NCI-H146 treated with DMSO at 0.1 percent for 48 hours (cell line): ENCODE measurements around the gene UVSSA.

Experiments used
- DNase-seq: peaks from one replicate; lab custom pipeline; 2025; ENCODE audit not compliant: unreplicated experiment; lab: John Stamatoyannopoulos, UW

The UVSSA gene

DNA sequence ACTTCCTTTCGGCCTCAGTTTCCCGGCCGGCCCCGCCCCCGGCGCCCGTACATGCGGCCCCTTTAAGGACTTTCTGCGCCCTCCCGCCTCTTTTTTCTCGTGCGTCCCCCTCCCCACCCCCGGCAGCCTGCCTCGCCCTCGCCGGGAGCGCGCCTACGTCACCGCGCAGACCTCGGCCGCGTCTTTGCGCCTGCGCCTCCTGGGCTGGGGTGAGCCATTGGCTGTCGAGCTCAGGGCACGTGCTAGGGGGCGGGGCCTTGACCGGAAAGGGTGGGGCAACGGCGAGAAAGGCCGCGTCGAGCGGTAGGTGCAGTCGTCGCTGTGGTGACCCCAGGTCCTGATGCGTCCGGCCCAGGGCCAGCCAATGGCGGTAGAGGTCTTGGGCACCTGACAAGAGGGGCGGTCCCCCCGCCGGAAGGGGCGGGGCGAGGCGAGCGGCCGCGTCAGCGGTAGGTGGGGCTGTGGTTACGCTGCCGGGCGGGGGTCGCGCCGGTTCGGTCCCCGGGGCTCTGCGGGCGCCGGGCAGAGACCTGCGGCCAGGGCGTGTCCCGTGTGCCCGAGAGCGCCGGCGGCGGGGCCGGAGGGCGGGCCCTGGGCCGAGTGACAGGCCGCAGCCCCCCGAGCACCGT, at the start of gene UVSSA:
UVSSA (plus strand) TSS at position 428 of the 629 bp plus-strand sequence. CDS start 884 bp downstream, outside the sequence.
- peak; percentile 95 for DNase-seq

GRCh38 chr4:1297456-1298325, 49.3 kb upstream of the UVSSA start:
- no peak for DNase-seq

- DNase-seq, result no peak
These were observed 48.5 kb upstream of the UVSSA start for GRCh38 chr4:1298461-1298860.

DNA sequence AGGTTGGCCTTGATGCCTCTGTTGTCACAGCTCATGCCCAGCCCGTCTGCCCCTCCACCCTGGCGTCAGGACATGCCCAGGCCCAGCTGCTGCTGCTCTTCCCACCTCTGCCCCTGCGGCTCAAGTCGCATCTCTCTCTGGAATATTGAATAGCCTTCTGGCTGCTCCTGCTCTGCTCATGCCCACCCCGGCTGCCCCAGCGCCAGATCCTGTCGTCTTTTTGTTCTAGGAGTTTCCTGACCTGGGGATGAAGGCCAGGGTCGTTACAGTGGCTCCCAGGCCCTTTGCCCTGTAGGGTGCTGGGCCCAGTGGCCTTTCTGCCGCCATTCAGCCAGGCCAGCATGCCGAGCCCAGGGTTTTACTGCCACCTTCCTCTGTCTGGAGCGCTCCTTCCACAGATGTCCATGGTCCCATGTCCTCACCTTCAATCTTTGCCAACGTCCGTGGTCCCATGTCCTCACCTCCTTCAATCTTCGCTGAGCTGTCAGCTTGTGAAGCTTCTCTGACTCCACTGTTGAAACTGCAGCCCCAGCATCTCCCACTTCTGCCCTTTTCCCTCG, 47.6 kb upstream of the UVSSA start:
- DNase-seq, result no peak

- no peak for DNase-seq
These were observed 46.2 kb upstream of the UVSSA start for GRCh38 chr4:1300466-1301455.

- no peak for DNase-seq
These were observed 44.8 kb upstream of the UVSSA start for GRCh38 chr4:1302159-1302558.

DNA sequence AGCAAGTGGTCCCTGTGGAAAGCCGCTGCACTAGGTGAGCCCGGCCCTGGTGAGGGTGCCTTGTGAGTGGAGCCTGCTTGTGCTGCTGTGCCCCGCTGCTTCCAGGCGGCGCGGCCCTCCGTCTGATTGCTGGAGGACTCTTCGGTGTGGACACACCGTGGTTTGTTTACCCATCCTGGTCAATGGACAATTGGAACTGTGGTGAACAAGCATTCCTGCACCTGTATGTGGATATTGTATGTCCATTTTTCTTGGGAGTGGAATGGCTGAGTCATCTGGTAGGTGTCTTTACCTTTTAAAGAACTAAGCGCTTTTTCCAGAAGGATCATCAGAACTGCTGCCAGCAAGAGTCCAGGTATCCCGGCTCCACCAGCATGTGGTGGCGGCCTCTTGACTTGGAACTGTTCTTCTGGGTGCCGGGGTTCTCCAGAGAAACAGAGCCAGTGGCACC, 41.7 kb upstream of the UVSSA start:
- DNase-seq, result no peak

DNA sequence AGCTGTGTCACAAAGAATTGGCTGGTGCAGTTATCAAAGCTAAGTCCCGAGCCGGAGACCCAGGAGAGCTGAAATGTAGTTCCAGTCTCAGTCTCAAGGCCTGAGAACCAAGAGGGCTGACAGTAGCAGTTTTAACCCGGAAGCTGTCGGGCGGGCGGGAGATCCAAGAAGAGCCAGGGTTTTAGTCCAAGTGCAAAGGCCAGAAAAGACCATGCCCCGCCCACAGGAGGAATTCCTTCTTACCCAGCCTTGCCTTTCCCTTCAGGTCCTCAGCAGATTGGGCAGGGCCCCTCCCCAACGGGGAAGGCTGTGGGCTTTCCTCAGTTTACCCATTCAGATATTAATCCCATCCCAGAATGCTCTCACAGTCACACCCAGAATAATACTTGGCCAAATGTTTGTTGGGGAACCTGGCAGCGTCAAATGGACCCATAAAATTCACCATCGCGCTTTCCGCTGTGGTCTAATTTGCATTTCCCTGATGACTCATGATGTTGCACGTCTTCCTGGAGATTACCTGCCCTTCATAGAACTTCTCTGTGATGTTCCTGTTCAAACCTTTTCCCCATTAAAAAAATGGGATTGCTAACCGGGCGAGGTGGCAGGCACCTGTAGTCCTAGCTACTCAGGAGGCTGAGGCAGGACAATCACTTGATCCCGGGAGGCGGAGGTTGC, 41.1 kb upstream of the UVSSA start:
- no peak for DNase-seq

DNA sequence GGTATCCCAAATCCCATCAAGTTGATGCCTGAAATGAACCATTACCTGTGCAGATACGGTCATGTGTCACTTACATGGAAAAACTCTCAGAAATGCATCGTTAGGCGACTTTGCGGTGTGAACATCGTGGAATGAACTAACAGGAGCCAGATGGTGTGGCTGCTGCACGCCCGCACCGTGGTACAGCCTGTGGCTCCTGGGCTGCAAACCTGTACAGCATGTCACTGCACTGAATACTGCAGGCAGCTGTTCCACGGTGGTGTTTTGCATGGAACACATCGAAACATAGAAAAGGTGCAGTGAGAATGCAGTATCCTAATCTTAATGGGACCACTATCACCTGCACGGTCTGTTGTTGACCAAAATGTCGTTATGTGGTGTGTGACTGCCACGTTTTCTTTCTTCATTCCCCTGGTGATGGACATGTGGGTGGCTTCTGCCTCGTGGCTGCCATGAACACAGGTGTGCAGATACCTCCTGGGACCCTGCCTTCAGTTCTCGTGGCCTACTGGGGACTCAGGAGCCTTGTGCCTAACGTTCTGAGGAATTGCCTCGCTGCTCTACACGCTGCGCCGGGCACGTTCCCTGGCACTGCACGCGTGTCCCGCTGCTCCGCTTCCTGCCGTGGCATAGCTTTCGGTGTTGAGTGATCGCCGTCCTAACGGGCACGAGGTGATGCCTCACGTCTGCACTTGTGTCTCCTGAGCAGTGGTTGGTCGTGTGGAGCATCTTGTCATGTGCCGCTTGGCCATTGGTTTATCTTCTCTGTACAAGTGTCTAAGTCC, 38.9 kb upstream of the UVSSA start:
- no peak for DNase-seq

DNA sequence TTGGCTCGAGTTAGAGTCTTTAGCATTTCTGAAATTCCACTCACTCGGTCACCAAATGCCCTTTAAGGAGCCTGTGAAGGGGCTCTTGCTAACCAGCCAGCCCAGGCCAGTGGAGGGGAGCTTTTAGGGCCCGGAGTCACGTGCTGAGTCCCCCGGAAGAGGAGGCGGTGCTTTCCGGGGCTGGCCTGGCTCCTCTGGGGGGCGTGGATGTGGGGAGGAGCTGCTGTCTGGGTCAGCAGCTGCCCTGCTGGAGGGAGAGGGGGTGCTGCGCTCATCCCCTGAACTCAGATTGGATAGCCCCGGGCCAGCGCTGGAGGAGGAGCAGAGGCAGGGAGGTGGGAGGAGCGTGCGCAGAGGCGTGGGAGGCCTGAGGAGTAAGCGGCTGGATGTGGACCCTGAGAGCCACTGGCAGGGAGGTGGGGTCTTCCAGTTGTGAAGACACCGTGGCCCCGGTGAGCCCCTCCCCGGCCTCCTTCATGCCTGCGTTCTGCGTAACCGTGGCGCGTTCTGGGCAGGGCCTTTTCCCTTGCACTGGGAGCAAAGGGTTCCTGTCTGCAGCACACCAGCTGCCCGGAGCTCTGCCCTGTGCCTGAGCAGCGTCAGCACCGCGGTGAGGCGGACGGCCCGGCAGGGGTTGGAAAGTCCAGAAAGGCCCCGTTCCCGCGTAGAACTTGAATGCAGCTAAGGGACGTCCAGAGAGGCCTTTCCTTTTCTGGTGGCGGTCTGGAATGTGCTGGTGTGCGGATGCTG, 37.6 kb upstream of the UVSSA start:
- no peak for DNase-seq

GRCh38 chr4:1310031-1310795, 36.8 kb upstream of the UVSSA start:
- DNase-seq, result no peak

DNA sequence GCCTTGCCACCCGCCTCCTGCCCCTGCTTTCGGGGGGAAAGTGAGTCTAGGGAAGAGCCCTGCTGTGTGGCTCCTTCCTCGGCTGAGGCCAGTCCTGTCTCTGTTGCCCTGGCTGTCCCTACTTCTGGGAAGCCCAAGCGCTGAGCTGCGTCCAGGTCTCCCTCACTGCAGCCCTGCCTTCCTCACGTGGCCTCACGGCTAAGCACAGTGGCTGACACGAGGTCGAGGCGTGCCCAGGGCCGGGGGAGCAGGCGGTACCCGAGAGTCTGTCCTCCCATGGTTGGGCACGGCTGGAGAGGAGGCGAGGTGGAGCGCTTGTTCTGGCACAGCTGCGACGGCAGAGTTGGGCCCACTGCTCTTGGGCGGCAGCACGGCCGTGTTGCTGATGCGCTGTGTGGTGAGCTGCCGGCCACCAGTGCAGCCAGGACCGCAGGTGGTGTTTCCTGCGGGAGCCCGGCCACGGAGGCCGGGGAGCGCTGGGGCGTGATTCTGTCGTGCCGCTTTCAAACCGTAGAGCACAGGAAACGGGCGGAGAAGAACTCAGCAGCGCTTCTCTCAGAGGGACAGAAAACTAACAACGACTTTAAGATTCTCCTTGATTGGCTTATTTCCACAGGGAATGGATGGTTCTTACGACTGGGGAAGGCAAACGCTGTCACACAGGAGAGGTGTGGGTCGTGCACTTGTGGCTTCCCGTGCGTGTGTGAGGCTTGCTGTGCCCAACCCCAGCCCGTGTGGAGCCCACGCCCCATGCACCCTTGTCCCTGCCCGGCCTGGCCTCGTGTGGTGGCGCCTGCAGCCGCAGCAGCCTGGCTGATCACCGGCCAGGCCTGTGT, 36.0 kb upstream of the UVSSA start:
- DNase-seq, result no peak

DNA sequence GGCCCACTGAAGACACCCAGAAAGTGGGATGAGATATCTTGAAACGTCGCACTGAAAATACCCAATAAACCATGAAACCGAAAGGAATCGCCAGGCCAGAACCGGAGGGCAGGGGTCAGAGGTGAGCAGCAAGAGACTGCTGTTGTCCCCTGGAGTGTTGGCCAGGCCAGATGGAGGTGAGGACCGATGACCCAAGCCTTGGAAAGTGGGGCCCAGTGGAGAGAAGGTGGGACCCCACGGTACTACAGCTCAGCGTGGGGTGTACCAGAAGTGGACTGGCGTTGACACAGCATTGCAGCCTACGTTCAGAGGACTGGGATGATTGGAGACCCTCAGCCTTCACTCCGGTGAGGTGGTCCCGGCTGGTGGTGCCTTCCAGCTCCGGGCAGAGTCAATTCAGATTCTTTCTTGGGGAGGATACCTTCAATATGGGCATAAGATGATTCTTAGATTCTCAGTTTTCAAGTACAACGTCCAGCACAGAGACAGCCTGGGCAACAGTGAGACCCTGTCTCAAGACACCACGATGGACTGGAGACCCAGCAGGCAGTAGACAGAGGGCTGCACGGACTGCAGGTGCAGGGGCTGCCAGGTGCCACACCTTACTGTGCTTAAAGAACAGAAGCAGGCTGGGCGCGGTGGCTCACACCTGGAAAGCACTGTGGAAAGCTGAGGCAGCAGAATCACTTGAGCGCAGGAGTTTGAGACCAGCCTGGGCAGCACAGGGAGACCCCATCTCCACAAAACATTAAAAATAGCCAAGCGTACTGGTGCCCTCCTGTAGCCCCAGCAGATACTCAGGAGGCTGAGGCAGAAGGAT, 34.0 kb upstream of the UVSSA start:
- no peak for DNase-seq

DNA sequence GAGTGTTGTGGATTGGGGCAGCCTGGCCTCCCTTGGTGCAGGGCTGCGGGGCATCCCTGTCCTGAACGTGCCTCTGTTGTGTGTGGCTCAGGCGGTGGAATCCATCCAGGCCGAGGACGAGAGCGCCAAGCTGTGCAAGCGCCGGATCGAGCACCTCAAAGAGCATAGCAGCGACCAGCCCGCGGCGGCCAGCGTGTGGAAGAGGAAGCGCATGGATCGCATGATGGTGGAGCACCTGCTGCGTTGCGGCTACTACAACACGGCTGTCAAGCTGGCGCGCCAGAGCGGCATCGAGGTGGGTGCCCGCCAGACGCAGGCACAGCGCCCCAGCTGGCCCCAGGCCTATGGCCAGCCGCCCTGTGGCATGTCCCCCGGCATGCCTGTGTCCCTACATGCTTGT, 31.7 kb upstream of the UVSSA start:
- DNase-seq, result no peak

GRCh38 chr4:1315836-1316536, 31.0 kb upstream of the UVSSA start:
- DNase-seq, result no peak
